ENCODE measurements around the gene ERI3. TPM values are rescaled to one million over a fixed set of nuclear protein-coding genes. Genes with fewer than 3 reads are reported as not detected.

The ERI3 gene
- polyA plus RNA-seq, 2 of the 4 experiments (the other 2 are of a cell fraction), result 43.4 to 44.7 TPM

DNA sequence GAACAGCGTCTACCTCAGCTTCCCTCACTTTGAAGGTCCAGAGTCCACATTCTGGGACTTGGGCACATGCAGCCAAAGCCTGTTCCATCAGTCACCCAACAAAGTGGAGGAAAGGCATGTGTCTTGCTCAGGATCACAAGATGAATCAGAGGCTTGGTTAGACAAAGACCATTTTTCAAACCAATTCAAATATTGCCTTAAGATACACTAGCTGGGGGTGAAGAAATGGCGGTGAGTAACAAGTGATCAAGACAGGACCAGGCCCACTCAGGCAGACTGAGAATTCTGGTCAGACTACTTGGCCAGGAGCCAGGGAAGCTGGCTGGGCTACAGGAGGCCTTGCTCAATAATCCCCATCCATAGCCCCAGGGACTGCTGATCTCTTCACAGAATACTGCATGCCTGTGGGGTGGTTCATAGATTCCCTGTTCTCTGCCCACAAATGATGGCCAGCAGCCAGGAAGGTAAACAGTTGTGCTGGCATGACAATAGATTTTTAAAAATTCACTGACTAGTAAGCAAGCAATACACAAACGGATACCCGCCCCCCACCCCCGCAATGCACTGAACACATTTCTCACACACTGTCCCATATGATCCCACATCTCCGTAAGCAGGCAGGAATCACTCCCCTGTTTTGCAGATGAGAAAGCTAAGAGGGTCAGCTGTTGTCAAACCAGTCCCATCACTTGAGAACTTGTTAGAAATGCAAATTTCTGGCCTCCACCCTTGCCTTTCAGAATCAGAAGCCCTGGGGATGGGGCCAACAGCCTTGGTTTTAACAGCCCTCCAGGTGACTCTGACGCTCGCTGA, 27.2 kb downstream of the ERI3 start:
- ATAC-seq (peak; percentile 95 to 96), FAIRE-seq (no peak), DNase-seq (ENCODE audit: low read depth in 1 of 2, low spot score in 1 of 2) (peak; percentile 93 to 97)
- Histone ChIP-seq H3K4me3 (no peak overlapping the region), H3K4me2 (peak overlapping the region; percentile 85), H3K27ac (peak overlapping the region; percentile 86 to 87), H3K4me1 (peaks cover 44% of the 10 kb centered on the region), H3K9me3 (no peaks in the 10 kb centered on the region)
- TF ChIP-seq SMC3 (IDR thresholded peaks at IDR 0.05) (peak; percentile 20; the same call in 1 of the 3 replicates), PHF8 (IDR thresholded peaks at IDR 0.05; ENCODE audit: borderline replicate concordance, low read depth) (no peak), JUNB (IDR thresholded peaks at IDR 0.05) (peak; percentile 93), NFE2L2 (conservative IDR thresholded peaks at IDR 0.05; ENCODE audit: low read length) (no peak), MAZ (IDR thresholded peaks at IDR 0.05; ENCODE audit: borderline replicate concordance, low read depth, low read length) (no peak), BHLHE40 (IDR thresholded peaks at IDR 0.05; ENCODE audit: low read depth, low read length) (peak; percentile 73), ZFP36 (IDR thresholded peaks at IDR 0.05; ENCODE audit: borderline replicate concordance, partially characterized antibody) (peak; percentile 10), RNF2 (IDR thresholded peaks at IDR 0.05; ENCODE audit: borderline replicate concordance, low read depth) (no peak), RFX5 (IDR thresholded peaks at IDR 0.05) (0 out of 2 replicates have a peak, but pooled peaks have one; percentile 15), EHF (CRISPR knock-in tag; IDR thresholded peaks at IDR 0.05) (no peak), MAFK (IDR thresholded peaks at IDR 0.05; ENCODE audit: partially characterized antibody) (peak; percentile 36), CHD4 (IDR thresholded peaks at IDR 0.05; ENCODE audit: borderline replicate concordance) (no peak), SREBF2 (IDR thresholded peaks at IDR 0.05) (no peak), CEBPB (IDR thresholded peaks at IDR 0.05) (peak; percentile 94 to 99), FOSL2 (IDR thresholded peaks at IDR 0.05) (no peak; the same call in none of the 2 replicates), FOSL2 (CRISPR knock-in tag; IDR thresholded peaks at IDR 0.05) (peak; percentile 89), GATA3 (IDR thresholded peaks at IDR 0.05; ENCODE audit: borderline replicate concordance) (peak; percentile 92), MYC (IDR thresholded peaks at IDR 0.05; ENCODE audit: borderline replicate concordance, low read length) (peak; percentile 72; the same call in 1 of the 2 replicates), EP300 (IDR thresholded peaks at IDR 0.05) (peak; percentile 78 to 89; a peak in 3 of 5 replicates), RAD21 (conservative IDR thresholded peaks at IDR 0.05 in 1 of 2, IDR thresholded peaks at IDR 0.05 in 1 of 2) (peak; percentile 13 to 32; a peak in 3 of 5 replicates), JUN (IDR thresholded peaks at IDR 0.05) (peak; percentile 89 to 97)
- TF ChIP-seq, protein P1, sequence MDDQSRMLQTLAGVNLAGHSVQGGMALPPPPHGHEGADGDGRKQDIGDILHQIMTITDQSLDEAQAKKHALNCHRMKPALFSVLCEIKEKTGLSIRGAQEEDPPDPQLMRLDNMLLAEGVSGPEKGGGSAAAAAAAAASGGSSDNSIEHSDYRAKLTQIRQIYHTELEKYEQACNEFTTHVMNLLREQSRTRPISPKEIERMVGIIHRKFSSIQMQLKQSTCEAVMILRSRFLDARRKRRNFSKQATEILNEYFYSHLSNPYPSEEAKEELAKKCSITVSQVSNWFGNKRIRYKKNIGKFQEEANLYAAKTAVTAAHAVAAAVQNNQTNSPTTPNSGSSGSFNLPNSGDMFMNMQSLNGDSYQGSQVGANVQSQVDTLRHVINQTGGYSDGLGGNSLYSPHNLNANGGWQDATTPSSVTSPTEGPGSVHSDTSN (IDR thresholded peaks at IDR 0.05), result peak; percentile 26; the same call in 1 of the 2 replicates
- TF ChIP-seq, protein P2, sequence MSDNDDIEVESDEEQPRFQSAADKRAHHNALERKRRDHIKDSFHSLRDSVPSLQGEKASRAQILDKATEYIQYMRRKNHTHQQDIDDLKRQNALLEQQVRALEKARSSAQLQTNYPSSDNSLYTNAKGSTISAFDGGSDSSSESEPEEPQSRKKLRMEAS (IDR thresholded peaks at IDR 0.05), result peak; percentile 80
- TF ChIP-seq, protein P3, sequence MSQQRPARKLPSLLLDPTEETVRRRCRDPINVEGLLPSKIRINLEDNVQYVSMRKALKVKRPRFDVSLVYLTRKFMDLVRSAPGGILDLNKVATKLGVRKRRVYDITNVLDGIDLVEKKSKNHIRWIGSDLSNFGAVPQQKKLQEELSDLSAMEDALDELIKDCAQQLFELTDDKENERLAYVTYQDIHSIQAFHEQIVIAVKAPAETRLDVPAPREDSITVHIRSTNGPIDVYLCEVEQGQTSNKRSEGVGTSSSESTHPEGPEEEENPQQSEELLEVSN (IDR thresholded peaks at IDR 0.05; ENCODE audit: borderline replicate concordance, low read depth), result no peak
- TF ChIP-seq, protein P4, sequence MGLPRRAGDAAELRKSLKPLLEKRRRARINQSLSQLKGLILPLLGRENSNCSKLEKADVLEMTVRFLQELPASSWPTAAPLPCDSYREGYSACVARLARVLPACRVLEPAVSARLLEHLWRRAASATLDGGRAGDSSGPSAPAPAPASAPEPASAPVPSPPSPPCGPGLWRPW (IDR thresholded peaks at IDR 0.05), result 0 out of 2 replicates have a peak, but pooled peaks have one; percentile 50
- TF ChIP-seq, protein P5, sequence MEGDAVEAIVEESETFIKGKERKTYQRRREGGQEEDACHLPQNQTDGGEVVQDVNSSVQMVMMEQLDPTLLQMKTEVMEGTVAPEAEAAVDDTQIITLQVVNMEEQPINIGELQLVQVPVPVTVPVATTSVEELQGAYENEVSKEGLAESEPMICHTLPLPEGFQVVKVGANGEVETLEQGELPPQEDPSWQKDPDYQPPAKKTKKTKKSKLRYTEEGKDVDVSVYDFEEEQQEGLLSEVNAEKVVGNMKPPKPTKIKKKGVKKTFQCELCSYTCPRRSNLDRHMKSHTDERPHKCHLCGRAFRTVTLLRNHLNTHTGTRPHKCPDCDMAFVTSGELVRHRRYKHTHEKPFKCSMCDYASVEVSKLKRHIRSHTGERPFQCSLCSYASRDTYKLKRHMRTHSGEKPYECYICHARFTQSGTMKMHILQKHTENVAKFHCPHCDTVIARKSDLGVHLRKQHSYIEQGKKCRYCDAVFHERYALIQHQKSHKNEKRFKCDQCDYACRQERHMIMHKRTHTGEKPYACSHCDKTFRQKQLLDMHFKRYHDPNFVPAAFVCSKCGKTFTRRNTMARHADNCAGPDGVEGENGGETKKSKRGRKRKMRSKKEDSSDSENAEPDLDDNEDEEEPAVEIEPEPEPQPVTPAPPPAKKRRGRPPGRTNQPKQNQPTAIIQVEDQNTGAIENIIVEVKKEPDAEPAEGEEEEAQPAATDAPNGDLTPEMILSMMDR (IDR thresholded peaks at IDR 0.05), result no peak
- TF ChIP-seq, protein P6, sequence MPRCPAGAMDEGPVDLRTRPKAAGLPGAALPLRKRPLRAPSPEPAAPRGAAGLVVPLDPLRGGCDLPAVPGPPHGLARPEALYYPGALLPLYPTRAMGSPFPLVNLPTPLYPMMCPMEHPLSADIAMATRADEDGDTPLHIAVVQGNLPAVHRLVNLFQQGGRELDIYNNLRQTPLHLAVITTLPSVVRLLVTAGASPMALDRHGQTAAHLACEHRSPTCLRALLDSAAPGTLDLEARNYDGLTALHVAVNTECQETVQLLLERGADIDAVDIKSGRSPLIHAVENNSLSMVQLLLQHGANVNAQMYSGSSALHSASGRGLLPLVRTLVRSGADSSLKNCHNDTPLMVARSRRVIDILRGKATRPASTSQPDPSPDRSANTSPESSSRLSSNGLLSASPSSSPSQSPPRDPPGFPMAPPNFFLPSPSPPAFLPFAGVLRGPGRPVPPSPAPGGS (IDR thresholded peaks at IDR 0.05), result peak; percentile 87; the same call in 2 of the 3 replicates
- ChIA-PET CTCF (interaction anchor here (0.6 to 2.2 kb wide), 7 partner anchors 8 to 321 kb away, joined by 3 to 7 read pairs (median 4); no protein-coding TSS in a partner anchor), POLR2A (interaction anchor here (0.6 to 1.4 kb wide), 4 partner anchors 44 to 304 kb away, joined by 3 to 5 read pairs (median 4); no protein-coding TSS in a partner anchor)
- WGBS (ENCODE audit: missing lambda C conversion rate), result 12% methylated on average over 6 of the region's 8 CpGs
